GM18499 (cell line): ENCODE measurements around the gene SMARCC2.
A peak's percentile ranks its signal among the peaks of the same experiment; 100 is the strongest.
"Not testable (repeated sequence)": the region's sequence is repeated elsewhere in the genome, so short reads cannot be mapped to it uniquely, and the experiment has no call there.

Experiments used
- ATAC-seq: cut with Tn5 transposase; IDR thresholded peaks from one replicate; pipeline ENCODE4 v1.9.1; 2021; ENCODE audit warnings: moderate number of reproducible peaks; ENCODE audit not compliant: insufficient read depth, unreplicated experiment

SMARCC2 gene

DNA sequence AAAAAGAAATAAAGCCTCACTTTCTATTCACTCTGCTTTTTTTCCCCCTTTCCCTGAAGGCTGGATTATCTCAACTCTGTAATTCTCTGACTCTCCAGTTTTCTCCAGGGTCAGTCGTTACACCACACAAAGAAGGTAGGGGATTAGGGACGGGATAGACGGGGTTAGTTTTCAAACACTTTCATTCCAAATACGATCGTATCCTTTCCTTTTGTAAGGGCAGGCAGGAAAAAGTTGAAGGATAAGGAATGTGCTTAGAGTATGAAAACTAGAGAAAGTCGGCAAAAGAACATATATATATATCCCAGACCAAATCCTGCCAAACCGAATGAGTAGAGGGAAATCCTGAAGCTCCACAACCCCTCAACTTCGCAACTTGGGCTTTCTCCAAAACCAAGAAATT, 61.8 kb downstream of the SMARCC2 start:
- no peak for ATAC-seq

DNA sequence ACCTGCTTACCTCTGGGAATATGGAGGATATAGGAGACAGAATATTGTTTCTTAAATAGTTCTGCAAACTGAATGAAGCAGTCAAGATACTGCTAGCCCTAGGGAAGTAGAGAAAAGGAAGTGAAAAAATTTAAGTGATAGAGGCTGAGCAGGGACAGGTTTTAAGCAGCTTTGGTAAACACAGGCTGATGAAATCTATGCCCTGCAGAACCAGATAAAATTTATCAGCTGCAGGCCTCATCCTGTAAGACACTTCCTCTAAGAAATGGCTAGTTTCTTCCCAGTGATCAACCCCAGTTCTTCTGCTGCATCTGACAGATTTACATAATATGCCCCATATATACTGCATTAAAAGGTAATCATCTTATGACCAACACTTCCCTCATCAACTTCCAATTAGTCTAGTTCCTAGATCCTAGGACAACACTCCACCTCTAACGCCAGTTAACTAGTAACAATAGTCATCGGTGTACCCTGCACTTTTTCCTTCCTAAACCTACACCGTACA, 62.5 kb downstream of the SMARCC2 start:
- no peak for ATAC-seq

DNA sequence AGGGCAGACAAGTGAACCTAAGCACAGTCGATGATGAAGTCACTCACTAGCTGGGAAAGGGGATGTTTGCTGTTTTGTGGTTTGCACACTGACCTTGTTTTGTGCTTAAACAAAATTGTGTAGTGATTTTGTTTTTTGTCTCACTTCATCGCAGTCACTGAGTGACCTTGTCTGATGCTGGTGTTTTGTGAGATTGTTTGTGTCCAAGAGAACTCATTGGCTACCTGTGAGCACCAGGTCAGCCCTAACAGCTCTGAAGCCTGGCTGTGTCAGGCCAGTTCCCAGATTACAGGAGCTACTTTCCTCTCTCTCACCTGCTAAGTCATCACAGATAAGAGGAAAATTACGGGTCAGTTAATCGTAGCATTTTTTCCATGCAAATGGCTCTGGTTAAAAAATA, 65.2 kb downstream of the SMARCC2 start:
- ATAC-seq, result no peak

DNA sequence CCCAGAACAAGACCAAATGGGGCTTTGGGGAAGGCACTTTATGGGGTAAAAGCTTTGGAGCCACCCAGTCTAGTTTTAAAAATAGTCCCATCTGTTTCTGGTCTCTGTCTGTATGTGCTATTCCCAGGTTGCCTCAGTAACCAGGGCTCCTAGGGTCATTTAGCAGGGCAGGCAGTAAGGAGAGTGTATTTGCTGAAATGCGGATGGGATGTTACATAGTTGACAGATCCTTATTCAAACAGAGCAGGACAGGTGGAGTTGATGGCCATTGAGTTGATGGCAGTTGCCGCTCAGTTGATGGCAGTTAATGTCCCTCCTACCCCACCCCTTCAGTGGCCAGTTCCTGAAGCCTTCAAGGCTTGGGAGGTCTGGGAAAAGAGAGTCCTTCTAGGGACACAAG, 66.6 kb downstream of the SMARCC2 start:
- no peak for ATAC-seq

DNA sequence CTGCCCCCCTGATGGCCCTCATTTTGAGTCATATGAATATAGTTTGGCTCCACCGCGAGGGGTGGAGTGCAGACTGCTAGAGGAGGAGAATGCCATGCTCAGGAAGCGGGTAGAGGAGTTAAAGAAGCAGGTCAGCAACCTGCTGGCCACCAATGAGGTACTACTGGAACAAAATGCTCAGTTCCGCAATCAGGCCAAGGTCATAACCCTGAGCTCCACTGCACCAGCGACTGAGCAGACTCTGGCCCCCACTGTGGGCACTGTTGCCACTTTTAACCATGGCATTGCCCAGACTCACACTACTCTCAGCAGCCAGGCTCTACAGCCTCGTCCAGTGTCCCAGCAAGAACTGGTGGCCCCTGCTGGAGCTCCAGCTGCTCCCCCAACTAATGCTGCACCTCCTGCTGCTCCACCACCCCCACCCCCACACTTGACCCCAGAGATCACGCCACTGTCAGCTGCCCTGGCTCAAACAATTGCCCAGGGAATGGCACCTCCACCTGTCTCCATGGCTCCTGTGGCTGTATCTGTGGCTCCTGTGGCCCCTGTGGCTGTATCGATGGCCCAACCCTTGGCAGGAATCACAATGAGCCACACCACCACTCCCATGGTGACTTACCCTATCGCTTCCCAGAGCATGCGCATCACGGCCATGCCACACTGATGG, 67.9 kb downstream of the SMARCC2 start:
- ATAC-seq, result no peak

DNA sequence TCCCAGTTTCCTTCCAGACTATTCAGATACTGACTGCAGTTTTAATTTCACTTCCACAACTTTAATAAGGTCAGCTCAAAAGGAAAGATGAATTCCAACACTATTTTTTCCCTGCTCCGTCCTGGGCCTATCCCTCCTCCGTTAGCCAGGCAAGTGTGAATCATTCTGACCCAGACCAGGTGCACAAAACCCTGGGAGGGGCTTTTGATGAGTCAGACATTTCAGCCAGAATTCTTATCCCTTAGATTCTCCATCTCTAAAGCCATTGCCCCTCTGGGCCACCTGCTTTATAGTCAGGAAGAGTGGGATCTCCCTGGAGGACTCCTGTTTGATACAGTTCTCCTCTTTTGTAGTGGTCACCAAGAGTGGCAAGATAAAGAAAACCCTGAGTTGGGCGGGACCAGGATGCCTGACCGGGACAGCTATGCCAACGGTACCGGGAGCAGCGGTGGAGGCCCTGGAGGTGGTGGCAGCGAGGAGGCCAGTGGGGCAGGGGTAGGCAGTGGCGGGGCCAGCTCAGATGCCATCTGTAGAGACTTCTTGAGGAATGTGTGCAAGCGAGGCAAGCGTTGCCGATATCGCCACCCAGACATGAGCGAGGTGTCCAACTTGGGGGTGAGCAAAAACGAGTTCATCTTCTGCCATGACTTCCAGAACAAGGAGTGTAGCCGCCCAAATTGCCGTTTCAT, 69.0 kb downstream of the SMARCC2 start:
- no peak for ATAC-seq

DNA sequence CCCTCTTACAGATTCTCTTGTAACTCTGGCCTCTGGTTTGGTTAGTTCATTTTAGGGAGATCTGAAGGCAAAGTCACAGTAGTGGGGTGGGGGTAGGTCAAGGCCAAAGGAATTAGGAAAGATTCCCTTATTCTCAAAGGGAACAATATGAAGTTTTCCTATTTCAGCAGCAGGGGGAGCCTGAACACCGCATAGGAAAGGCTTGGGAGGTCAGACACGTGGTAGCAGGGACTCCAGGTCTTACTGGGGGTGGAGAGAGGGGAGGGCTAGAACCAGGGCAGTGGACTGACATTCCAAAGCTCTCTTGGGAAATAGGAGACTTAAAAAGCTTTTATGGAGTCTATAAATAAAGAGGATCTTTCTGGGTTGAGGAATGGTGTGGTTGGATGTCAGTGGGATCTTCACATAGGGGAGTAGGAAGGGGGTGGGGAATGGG, 69.9 kb downstream of the SMARCC2 start:
- ATAC-seq, result no peak

DNA sequence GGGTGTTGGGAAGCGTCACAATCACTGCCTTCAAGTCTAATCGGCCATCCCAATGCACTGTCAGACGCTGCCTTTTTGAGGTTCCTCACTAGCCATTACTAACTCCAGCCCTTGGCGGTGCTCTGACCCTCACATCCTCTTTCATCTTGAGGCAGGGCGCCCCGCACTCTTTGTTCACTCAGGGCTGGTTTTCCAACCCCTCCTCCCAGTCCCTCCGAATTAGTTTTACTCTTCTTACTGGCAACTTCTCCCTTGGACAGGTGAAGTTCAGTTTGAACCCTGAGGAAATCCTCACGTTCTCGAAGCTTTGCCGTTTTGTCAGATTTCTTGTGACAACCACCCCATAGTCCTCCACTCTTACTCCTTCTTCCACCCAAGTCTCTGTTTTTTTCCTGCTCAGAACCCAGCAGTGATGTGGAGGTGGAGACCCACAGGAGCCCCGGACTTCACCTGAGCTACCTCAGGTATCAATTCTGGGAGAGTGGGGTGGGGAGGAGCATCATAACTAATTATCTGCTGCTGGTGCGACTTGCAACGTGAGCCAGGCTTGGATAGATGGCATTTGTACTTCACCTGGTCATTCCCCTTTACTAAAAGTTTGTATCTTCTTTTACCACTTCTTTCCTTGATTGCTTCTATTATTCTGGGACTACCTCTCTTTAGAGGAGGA, 70.5 kb downstream of the SMARCC2 start:
- ATAC-seq, result no peak

DNA sequence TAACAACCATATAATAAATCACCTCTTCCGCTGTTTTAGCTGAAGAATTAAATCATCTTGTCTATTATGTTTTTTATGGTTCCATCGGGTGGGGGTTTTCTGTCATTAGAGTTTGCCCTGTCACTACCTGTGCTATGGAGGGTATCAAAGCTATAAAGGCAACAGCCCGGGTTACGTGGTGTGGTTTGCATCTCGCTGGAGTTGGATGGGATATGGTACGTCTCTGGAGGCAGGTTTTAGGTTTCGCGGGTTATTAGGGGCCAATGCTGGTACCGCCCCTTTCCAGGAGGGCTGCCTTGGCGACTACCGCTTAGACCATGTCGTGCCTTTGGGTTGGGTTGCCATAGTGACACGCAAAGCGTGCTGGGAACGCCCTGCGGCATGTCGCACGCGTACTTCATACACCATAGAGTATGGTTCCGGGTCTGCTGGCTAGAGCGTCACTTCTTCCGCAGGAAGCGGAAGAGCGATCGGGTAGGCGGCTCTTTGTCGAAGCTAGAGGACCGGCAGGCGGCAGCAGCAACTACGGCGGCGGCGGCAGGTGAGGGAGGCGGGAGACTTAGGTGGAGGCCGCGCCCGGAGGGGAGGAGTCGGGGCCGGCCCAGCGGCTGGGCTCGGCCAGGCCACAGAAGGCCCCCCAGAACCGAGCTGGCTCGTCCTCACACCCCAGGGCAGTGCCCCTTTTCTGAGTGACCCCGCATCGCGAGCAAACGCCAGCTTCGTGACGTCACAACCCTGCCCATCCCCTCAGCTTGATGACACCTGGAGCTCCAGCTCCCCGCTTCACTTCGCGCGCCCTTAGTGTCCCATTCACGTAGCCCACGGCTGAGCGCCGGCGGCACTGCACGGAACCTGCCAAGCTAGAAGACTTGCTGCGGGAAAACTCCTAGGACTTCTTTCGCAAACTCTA, 71.2 kb downstream of the SMARCC2 start, which contains the start of gene ZC3H10:
Gene ZC3H10, plus strand, starts transcription at position 489 of the 910 bp plus-strand sequence. CDS start 2,297 bp downstream, outside the sequence.
- ATAC-seq, result peak; percentile 81

DNA sequence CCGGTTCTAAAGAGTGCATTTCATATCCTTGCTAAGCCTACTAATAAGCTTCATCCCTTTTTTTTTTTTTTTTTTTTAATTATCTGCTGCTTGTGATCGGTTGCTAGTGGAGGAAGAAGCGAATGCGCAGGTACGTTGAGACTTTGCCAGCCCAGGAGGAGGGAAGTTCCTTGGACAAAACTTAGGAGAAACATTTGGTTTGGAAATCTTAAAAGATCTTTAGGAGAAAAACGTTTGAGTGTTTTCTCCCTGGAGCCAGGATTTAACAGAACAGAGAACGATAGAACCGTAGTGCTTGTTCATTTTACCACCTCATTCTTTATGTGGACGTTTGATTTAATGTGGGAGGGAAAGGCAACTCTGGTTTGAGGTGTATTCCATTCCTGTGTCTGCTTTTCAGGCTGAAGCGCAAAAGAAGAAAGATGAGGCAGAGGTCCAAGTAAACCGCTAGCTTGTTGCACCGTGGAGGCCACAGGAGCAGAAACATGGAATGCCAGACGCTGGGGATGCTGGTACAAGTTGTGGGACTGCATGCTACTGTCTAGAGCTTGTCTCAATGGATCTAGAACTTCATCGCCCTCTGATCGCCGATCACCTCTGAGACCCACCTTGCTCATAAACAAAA, 72.1 kb downstream of the SMARCC2 start:
- ATAC-seq, result not testable (repeated sequence)

DNA sequence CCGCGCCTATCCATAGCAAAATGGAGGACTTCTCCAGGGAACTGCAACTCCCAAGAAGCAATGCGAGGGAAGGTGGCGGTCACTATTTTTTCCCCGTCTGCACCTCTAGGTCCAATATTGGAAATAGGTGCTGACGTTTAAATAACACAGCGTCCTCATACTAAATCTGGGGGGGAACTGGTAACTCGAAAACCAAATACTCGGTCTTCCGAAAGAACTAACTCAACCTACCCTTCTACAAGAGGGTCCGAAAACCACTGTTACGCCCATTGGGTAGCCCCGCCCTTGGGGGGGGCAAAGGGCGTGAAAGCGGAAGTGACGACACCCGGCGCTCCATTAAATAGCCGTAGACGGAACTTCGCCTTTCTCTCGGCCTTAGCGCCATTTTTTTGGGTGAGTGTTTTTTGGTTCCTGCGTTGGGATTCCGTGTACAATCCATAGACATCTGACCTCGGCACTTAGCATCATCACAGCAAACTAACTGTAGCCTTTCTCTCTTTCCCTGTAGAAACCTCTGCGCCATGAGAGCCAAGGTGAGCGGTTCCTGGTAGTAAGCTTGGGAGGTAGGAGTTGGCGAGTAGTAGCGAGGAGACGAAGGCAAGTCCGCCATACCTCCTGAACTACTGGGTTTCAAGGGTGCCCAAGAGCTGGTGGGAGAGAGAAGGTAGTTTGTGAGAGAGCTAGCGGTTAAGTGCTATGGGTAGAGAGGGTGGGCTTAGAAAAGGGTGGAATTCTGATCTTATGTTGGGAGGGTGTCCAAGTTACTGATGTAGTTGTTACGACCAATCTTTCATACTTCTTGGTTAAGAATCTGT, 72.8 kb downstream of the SMARCC2 start, which contains the start of gene RPL41:
Gene RPL41, plus strand, starts transcription at position 367 of the 815 bp plus-strand sequence.
- peak; percentile 31 for ATAC-seq

DNA sequence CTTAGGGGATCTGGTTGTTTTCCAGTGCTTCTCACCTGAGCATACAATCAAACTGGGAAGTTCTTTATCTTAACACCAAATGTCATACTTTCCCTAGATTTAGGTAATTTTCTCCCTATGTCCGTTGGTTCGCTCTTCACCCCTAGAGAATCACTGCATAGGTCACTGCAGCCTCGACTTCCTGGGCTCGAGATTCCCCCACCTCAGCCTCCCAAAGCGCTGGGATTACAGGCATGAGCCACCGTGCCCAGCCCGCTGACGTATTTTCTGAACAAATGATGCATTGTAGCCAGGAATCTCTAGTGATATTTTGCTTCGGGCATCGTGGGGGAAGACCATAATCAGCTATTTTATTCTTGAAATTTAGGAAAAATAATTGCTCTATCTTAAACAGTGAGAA, 74.0 kb downstream of the SMARCC2 start:
- no peak for ATAC-seq

DNA sequence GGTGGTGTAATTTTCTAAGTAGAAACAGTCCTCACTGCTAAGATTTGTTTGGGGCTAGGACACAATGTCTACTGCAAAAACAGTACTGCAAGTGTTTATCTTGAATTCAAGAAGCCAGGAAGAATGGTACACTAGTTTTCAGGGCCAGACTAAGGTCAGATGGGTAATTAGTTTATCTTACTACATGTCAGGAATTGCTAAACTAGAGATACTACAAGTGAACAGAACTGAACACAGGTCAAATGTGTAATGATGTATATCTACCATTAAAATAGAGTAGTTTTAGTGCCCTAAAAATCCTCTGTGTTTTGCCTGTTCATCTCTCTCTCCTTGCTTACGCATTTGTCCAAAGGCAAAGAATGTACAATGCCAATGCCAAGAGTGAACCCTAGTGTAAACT, 75.2 kb downstream of the SMARCC2 start:
- no peak for ATAC-seq
